HG02970 (cell line): Measurements from ENCODE around the gene CNIH2.
A peak's percentile ranks its signal among the peaks of the same experiment; 100 is the strongest.
"Not testable (repeated sequence)": the region's sequence is repeated elsewhere in the genome, so short reads cannot be mapped to it uniquely, and the experiment has no call there.

ENCODE experiments used
- ATAC-seq: cut with Tn5 transposase; IDR thresholded peaks from one replicate; pipeline ENCODE4 v1.9.1; 2021; ENCODE audit warnings: mild to moderate bottlenecking, moderate library complexity, moderate number of reproducible peaks; ENCODE audit not compliant: unreplicated experiment, low FRiP score

Gene CNIH2

GRCh38 chr11:66288671-66289547 lies 10.9 kb downstream of the CNIH2 start, which contains the start of gene YIF1A:
TSS of gene YIF1A (minus strand) at chr11:66289143. CDS start at chr11:66288985, 158 bp downstream.
- peak; percentile 91 for ATAC-seq

GRCh38 chr11:66289548-66290329 lies 11.8 kb downstream of the CNIH2 start:
- ATAC-seq: peak; percentile 37

GRCh38 chr11:66290330-66290621 lies 12.3 kb downstream of the CNIH2 start:
- ATAC-seq: no peak

GRCh38 chr11:66291303-66291705 lies 13.3 kb downstream of the CNIH2 start:
- no peak for ATAC-seq

- no peak for ATAC-seq
These were observed 13.9 kb downstream of the CNIH2 start, which contains the start of gene TMEM151A for GRCh38 chr11:66291706-66292542. TSS of gene TMEM151A (plus strand) at chr11:66291894. CDS start at chr11:66292014, 120 bp downstream.

GRCh38 chr11:66292543-66293332 lies 14.8 kb downstream of the CNIH2 start:
- no peak for ATAC-seq

GRCh38 chr11:66293352-66293751 lies 15.4 kb downstream of the CNIH2 start:
- no peak for ATAC-seq

- ATAC-seq: no peak
These were observed 16.0 kb downstream of the CNIH2 start for GRCh38 chr11:66293777-66294625.

GRCh38 chr11:66294626-66295620 lies 16.9 kb downstream of the CNIH2 start:
- ATAC-seq: no peak

GRCh38 chr11:66297610-66298009 lies 19.6 kb downstream of the CNIH2 start:
- no peak for ATAC-seq

- no peak for ATAC-seq
These were observed 21.2 kb downstream of the CNIH2 start for GRCh38 chr11:66299186-66299585.

- no peak for ATAC-seq
These were observed 24.7 kb downstream of the CNIH2 start for GRCh38 chr11:66302656-66303055.

- no peak for ATAC-seq
These were observed 31.5 kb downstream of the CNIH2 start for GRCh38 chr11:66309475-66309874.

- ATAC-seq: no peak
These were observed 32.3 kb downstream of the CNIH2 start for GRCh38 chr11:66310324-66310723.

- ATAC-seq: not testable (repeated sequence)
These were observed 32.9 kb downstream of the CNIH2 start for GRCh38 chr11:66310803-66311440.

- no peak for ATAC-seq
These were observed 33.5 kb downstream of the CNIH2 start for GRCh38 chr11:66311470-66311964.

- peak; percentile 69 for ATAC-seq
These were observed 34.1 kb downstream of the CNIH2 start for GRCh38 chr11:66311965-66312548.
